K562 (cell line): ENCODE data around the gene CHRNE. TPM values are rescaled to one million over a fixed set of nuclear protein-coding genes. Genes with fewer than 3 reads are reported as not detected.
A peak's percentile ranks its signal among the peaks of the same experiment; 100 is the strongest.

Experiments used
- CBX1 ChIP-seq: sonication (generic); IDR thresholded peaks from 2 replicates; pipeline ENCODE4 v1.6.1; 2016; ENCODE audit warnings: antibody characterized with exemption, low read depth, mild to moderate bottlenecking
- CHD7 ChIP-seq: fragments of 200-600 bp; sonication (generic); IDR thresholded peaks from one replicate; pipeline ENCODE4 v1.6.1; 2012; ENCODE audit warnings: mild to moderate bottlenecking, low read depth, low read length, inconsistent platforms
- E2F3 ChIP-seq: fragments of 250-450 bp; sonication (Bioruptor Pico); IDR thresholded peaks from 2 replicates; pipeline ENCODE4 v1.4.0; 2020; ENCODE audit warnings: mild to moderate bottlenecking
- ERF ChIP-seq: fragments of 450-650 bp; formaldehyde crosslinking; IDR thresholded peaks from 2 replicates; pipeline ENCODE4 v1.4.0; 2020; ENCODE audit warnings: mild to moderate bottlenecking, mixed read lengths
- KDM1A ChIP-seq, 2 experiments: fragments of 450-650 bp; IDR thresholded peaks; 2 replicates each; pipeline ENCODE4 v1.6.1; 2016; ENCODE audit warnings: mild to moderate bottlenecking in 2 of 2
- L3MBTL2 ChIP-seq: fragments of 450-650 bp; IDR thresholded peaks from 2 replicates; pipeline ENCODE4 v1.6.1; 2016; ENCODE audit warnings: mild to moderate bottlenecking, moderate library complexity
- POLR2B ChIP-seq: fragments of 450-650 bp; IDR thresholded peaks from 2 replicates; pipeline ENCODE4 v1.6.1; 2018; ENCODE audit warnings: low read depth; ENCODE audit not compliant: partially characterized antibody
- POLR2G ChIP-seq: fragments of 200-400 bp; formaldehyde crosslinking; IDR thresholded peaks from 2 replicates; pipeline ENCODE4 v1.6.1; 2017; ENCODE audit warnings: low read depth, mild to moderate bottlenecking, antibody characterized with exemption, low read length, moderate library complexity
- RBM22 ChIP-seq: fragments of 200-400 bp; formaldehyde crosslinking; IDR thresholded peaks from 2 replicates; pipeline ENCODE4 v1.6.1; 2018; ENCODE audit warnings: low read length, low read depth; ENCODE audit not compliant: poor library complexity, severe bottlenecking
- RBM39 ChIP-seq: fragments of 200-400 bp; formaldehyde crosslinking; optimal IDR thresholded peaks from 2 replicates; pipeline ENCODE3; 2018; ENCODE audit warnings: low read depth, low read length
- XRCC5 ChIP-seq: fragments of 200-400 bp; formaldehyde crosslinking; IDR thresholded peaks from 2 replicates; pipeline ENCODE4 v1.6.1; 2017; ENCODE audit warnings: low read depth, mild to moderate bottlenecking, low read length
- polyA plus RNA-seq, 8 experiments: library from polyadenylated mRNA; depleted of rRNA in 4 of 8; stranded (reverse) in 5 of 8; unstranded in 3 of 8; fragments of >200 nt; fragmentation: Nextera tagmentation in 2 of 8; fragmentation: Illumina TruSeq in 1 of 8; extraction: Ambion mirVana in 2 of 8; extraction: Trizol in 1 of 8; gene quantifications; 2 replicates each; pipeline versions ENCODE4 v1.2.1 to v1.2.3, GENCODE V29; 2011 to 2014; ENCODE audit warnings: inconsistent platforms in 1 of 8, missing spikeins in 1 of 8
- total RNA-seq, 7 experiments: library from RNA; depleted of rRNA in 6 of 7; stranded (reverse); fragments of >200 nt in 6 of 7; fragmentation: Illumina TruSeq in 2 of 7; extraction: Trizol in 2 of 7; gene quantifications; 2 replicates each; pipeline versions ENCODE4 v1.2.1 to v1.2.3, GENCODE V29; 2011 to 2021; ENCODE audit warnings: low replicate concordance in 1 of 7
- TF ChIP-seq, protein P1 (sequence below): fragments of 450-650 bp; IDR thresholded peaks from 2 replicates; pipeline ENCODE4 v1.6.1; 2014; ENCODE audit warnings: low read depth, mild to moderate bottlenecking, moderate library complexity, borderline replicate concordance

CHRNE gene
- total and polyA plus RNA-seq, 9 of the 15 experiments (the other 6 are each of a cell fraction or from before 2014, with no cell fraction given) = not detected

- TF ChIP-seq CHD7 (no peak), E2F3 (CRISPR knock-in tag) (0 out of 2 replicates have a peak, but pooled peaks have one; percentile 33), RBM22 (peak; percentile 64), CBX1 (0 out of 2 replicates have a peak, but pooled peaks have one; percentile 33), L3MBTL2 (peak; percentile 88), XRCC5 (no peak), ERF (CRISPR knock-in tag) (peak; percentile 52; the same call in 1 of the 2 replicates), POLR2B (no peak), KDM1A (IDR thresholded peaks at IDR 0.05) (peak in 1 of 2 experiments; percentile 16; a peak in 1 of 4 replicates), RBM39 (no peak), POLR2G (peak; percentile 74)
- TF ChIP-seq, protein P1, sequence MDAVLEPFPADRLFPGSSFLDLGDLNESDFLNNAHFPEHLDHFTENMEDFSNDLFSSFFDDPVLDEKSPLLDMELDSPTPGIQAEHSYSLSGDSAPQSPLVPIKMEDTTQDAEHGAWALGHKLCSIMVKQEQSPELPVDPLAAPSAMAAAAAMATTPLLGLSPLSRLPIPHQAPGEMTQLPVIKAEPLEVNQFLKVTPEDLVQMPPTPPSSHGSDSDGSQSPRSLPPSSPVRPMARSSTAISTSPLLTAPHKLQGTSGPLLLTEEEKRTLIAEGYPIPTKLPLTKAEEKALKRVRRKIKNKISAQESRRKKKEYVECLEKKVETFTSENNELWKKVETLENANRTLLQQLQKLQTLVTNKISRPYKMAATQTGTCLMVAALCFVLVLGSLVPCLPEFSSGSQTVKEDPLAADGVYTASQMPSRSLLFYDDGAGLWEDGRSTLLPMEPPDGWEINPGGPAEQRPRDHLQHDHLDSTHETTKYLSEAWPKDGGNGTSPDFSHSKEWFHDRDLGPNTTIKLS = no peak
Observed at GRCh38 chr17:4949321-4950074, 46.6 kb upstream of the CHRNE start (continued).
